HG03064 (cell line): Measurements from ENCODE around the gene PDE10A.

ENCODE experiments used
- ATAC-seq: cut with Tn5 transposase; IDR thresholded peaks from one replicate; pipeline ENCODE4 v1.9.1; 2021; ENCODE audit warnings: low read depth; ENCODE audit not compliant: unreplicated experiment

PDE10A gene

GRCh38 chr6:165301372-165302246 is 361.4 kb downstream of the PDE10A start:
- no peak for ATAC-seq

- no peak for ATAC-seq
These were observed 362.6 kb downstream of the PDE10A start for GRCh38 chr6:165300422-165300936.

GRCh38 chr6:165298875-165299274 is 364.2 kb downstream of the PDE10A start:
- no peak for ATAC-seq

GRCh38 chr6:165298402-165298801 is 364.6 kb downstream of the PDE10A start:
- no peak for ATAC-seq

- ATAC-seq = no peak
These were observed 370.4 kb downstream of the PDE10A start for GRCh38 chr6:165292657-165293056.
